ENCODE data around the gene REELD1.

DNA sequence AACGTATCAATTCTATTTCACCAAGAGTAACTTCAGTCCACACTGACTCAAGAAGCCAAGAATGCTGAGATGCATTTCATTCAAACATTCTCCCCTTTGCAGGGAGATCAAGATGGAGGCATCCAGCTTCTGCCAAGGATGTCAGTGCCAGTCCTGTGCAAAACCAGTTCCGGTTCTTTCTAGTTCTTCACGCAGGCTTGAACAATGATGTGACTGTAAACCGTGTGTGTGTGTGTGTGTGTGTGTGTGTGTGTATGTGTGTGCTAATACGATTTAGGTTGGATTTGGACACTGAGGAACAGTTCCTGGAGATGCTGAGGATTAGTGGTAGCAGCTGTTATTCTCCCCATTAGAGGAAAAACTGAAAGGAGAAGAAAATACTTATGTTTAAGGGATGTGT is at the start of gene REELD1:
- TF ChIP-seq, protein P1, sequence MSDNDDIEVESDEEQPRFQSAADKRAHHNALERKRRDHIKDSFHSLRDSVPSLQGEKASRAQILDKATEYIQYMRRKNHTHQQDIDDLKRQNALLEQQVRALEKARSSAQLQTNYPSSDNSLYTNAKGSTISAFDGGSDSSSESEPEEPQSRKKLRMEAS (IDR thresholded peaks at IDR 0.05), result no peak
- TF ChIP-seq, protein P2, sequence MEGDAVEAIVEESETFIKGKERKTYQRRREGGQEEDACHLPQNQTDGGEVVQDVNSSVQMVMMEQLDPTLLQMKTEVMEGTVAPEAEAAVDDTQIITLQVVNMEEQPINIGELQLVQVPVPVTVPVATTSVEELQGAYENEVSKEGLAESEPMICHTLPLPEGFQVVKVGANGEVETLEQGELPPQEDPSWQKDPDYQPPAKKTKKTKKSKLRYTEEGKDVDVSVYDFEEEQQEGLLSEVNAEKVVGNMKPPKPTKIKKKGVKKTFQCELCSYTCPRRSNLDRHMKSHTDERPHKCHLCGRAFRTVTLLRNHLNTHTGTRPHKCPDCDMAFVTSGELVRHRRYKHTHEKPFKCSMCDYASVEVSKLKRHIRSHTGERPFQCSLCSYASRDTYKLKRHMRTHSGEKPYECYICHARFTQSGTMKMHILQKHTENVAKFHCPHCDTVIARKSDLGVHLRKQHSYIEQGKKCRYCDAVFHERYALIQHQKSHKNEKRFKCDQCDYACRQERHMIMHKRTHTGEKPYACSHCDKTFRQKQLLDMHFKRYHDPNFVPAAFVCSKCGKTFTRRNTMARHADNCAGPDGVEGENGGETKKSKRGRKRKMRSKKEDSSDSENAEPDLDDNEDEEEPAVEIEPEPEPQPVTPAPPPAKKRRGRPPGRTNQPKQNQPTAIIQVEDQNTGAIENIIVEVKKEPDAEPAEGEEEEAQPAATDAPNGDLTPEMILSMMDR (IDR thresholded peaks at IDR 0.05; ENCODE audit: low read depth, low read length, missing input control), result no peak
- TF ChIP-seq, protein P3, sequence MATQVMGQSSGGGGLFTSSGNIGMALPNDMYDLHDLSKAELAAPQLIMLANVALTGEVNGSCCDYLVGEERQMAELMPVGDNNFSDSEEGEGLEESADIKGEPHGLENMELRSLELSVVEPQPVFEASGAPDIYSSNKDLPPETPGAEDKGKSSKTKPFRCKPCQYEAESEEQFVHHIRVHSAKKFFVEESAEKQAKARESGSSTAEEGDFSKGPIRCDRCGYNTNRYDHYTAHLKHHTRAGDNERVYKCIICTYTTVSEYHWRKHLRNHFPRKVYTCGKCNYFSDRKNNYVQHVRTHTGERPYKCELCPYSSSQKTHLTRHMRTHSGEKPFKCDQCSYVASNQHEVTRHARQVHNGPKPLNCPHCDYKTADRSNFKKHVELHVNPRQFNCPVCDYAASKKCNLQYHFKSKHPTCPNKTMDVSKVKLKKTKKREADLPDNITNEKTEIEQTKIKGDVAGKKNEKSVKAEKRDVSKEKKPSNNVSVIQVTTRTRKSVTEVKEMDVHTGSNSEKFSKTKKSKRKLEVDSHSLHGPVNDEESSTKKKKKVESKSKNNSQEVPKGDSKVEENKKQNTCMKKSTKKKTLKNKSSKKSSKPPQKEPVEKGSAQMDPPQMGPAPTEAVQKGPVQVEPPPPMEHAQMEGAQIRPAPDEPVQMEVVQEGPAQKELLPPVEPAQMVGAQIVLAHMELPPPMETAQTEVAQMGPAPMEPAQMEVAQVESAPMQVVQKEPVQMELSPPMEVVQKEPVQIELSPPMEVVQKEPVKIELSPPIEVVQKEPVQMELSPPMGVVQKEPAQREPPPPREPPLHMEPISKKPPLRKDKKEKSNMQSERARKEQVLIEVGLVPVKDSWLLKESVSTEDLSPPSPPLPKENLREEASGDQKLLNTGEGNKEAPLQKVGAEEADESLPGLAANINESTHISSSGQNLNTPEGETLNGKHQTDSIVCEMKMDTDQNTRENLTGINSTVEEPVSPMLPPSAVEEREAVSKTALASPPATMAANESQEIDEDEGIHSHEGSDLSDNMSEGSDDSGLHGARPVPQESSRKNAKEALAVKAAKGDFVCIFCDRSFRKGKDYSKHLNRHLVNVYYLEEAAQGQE (IDR thresholded peaks at IDR 0.05), result no peak
- TF ChIP-seq TAF1 (conservative IDR thresholded peaks at IDR 0.05), result no peak
- no peak for TF ChIP-seq HNF4A (conservative IDR thresholded peaks at IDR 0.05)
- no peak for TF ChIP-seq GABPA (IDR thresholded peaks at IDR 0.05 in 1 of 2, conservative IDR thresholded peaks at IDR 0.05 in 1 of 2)
- no peak for TF ChIP-seq FOXA1 (IDR thresholded peaks at IDR 0.05)
- no peak for TF ChIP-seq JUND (IDR thresholded peaks at IDR 0.05)
- TF ChIP-seq YY1 (IDR thresholded peaks at IDR 0.05), result no peak
- no peak for TF ChIP-seq SP1 (IDR thresholded peaks at IDR 0.05)
- TF ChIP-seq, protein P4, sequence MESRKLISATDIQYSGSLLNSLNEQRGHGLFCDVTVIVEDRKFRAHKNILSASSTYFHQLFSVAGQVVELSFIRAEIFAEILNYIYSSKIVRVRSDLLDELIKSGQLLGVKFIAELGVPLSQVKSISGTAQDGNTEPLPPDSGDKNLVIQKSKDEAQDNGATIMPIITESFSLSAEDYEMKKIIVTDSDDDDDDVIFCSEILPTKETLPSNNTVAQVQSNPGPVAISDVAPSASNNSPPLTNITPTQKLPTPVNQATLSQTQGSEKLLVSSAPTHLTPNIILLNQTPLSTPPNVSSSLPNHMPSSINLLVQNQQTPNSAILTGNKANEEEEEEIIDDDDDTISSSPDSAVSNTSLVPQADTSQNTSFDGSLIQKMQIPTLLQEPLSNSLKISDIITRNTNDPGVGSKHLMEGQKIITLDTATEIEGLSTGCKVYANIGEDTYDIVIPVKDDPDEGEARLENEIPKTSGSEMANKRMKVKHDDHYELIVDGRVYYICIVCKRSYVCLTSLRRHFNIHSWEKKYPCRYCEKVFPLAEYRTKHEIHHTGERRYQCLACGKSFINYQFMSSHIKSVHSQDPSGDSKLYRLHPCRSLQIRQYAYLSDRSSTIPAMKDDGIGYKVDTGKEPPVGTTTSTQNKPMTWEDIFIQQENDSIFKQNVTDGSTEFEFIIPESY (IDR thresholded peaks at IDR 0.05), result no peak
- no peak for TF ChIP-seq EGR1 (IDR thresholded peaks at IDR 0.05; ENCODE audit: low read depth in 2 of 2)
- no peak for TF ChIP-seq RAD21 (IDR thresholded peaks at IDR 0.05)
- TF ChIP-seq, protein P5, sequence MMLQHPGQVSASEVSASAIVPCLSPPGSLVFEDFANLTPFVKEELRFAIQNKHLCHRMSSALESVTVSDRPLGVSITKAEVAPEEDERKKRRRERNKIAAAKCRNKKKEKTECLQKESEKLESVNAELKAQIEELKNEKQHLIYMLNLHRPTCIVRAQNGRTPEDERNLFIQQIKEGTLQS (IDR thresholded peaks at IDR 0.05), result no peak

Data from liver (tissue), 3 donors.